ENCODE results near the gene FBXO17. TPM values are rescaled to one million over a fixed set of nuclear protein-coding genes. Genes with fewer than 3 reads are reported as not detected.
"Not testable (repeated sequence)": the region's sequence is repeated elsewhere in the genome, so short reads cannot be mapped to it uniquely, and the experiment has no call there.

FBXO17 gene
- total RNA-seq (2014; rRNA removed; shearing (Covaris generic)): 4.6 and 5.3 TPM in 2 replicates

GRCh38 chr19:38975214-38975860 lies at the start of gene FBXO17:
Gene FBXO17 (minus strand): TSS chr19:38975742. CDS start chr19:38950319, 25,423 bp downstream.
- DNase-seq: peak; percentile 15 to 31
- H3K27ac ChIP-seq: peak within 1 kb of the TSS; percentile 24; the same call in 1 of the 2 replicates

GRCh38 chr19:39024875-39025641 lies 49.5 kb upstream of the FBXO17 start:
- no peak for DNase-seq
- H3K4me1 ChIP-seq: no peaks in the 10 kb centered on the region
- no peaks in the 10 kb centered on the region for H3K9me3 ChIP-seq (replicated peaks)
- H3K27me3 ChIP-seq: no peaks in the 10 kb centered on the region
- H3K27ac ChIP-seq: no peak overlapping the region
- H3K36me3 ChIP-seq: no peaks in the 10 kb centered on the region
- no peak overlapping the region for H3K4me3 ChIP-seq

More at GRCh38 chr19:38975214-38975860, at the start of gene FBXO17:
- no peaks in the 10 kb centered on the region for H3K9me3 ChIP-seq (replicated peaks)
- peak within 1 kb of the TSS; percentile 63 for H3K4me3 ChIP-seq
- H3K4me1 ChIP-seq: no peaks in the 10 kb centered on the region
- H3K27me3 ChIP-seq: no peaks in the 10 kb centered on the region
- no peaks in the 10 kb centered on the region for H3K36me3 ChIP-seq

- 0 out of 2 replicates have a peak, but pooled peaks cover 3% of the 10 kb centered on the region for H3K9me3 ChIP-seq (replicated peaks)
- no peaks in the 10 kb centered on the region for H3K4me1 ChIP-seq
- H3K4me3 ChIP-seq: no peak overlapping the region
- no peak overlapping the region for H3K27ac ChIP-seq
- no peaks in the 10 kb centered on the region for H3K36me3 ChIP-seq
- DNase-seq: no peak
- 0 out of 2 replicates have a peak, but pooled peaks cover 3% of the 10 kb centered on the region for H3K27me3 ChIP-seq
Observed at GRCh38 chr19:39021063-39021462, 45.5 kb upstream of the FBXO17 start.

- H3K36me3 ChIP-seq: no peaks in the 10 kb centered on the region
- H3K27me3 ChIP-seq: 0 out of 2 replicates have a peak, but pooled peaks cover 3% of the 10 kb centered on the region
- no peak for DNase-seq
- no peaks in the 10 kb centered on the region for H3K4me1 ChIP-seq
- H3K9me3 ChIP-seq (replicated peaks): 0 out of 2 replicates have a peak, but pooled peaks cover 3% of the 10 kb centered on the region
- H3K27ac ChIP-seq: no peak overlapping the region
- no peak overlapping the region for H3K4me3 ChIP-seq
Observed at GRCh38 chr19:39017646-39018045, 42.1 kb upstream of the FBXO17 start.

GRCh38 chr19:39017026-39017425 lies 41.5 kb upstream of the FBXO17 start:
- H3K4me3 ChIP-seq: no peak overlapping the region
- no peaks in the 10 kb centered on the region for H3K4me1 ChIP-seq
- no peak overlapping the region for H3K27ac ChIP-seq
- 0 out of 2 replicates have a peak, but pooled peaks cover 3% of the 10 kb centered on the region for H3K9me3 ChIP-seq (replicated peaks)
- H3K27me3 ChIP-seq: 0 out of 2 replicates have a peak, but pooled peaks cover 3% of the 10 kb centered on the region
- H3K36me3 ChIP-seq: no peaks in the 10 kb centered on the region
- no peak for DNase-seq

- Histone ChIP-seq H3K9me3 (replicated peaks) (peaks cover 3% of the 10 kb centered on the region; the same call in 1 of the 2 replicates), H3K4me3 (no peak overlapping the region), H3K27ac (no peak overlapping the region), H3K36me3 (no peaks in the 10 kb centered on the region), H3K27me3 (0 out of 2 replicates have a peak, but pooled peaks cover 6% of the 10 kb centered on the region), H3K4me1 (no peaks in the 10 kb centered on the region)
- no peak for DNase-seq
Observed at GRCh38 chr19:39014037-39014436, 38.5 kb upstream of the FBXO17 start.

- no peaks in the 10 kb centered on the region for H3K4me1 ChIP-seq
- DNase-seq: no peak
- H3K9me3 ChIP-seq (replicated peaks): no peaks in the 10 kb centered on the region; the same call in 1 of the 2 replicates
- peaks cover 6% of the 10 kb centered on the region; the same call in 1 of the 2 replicates for H3K27me3 ChIP-seq
- H3K36me3 ChIP-seq: no peaks in the 10 kb centered on the region
- H3K27ac ChIP-seq: no peak overlapping the region
- H3K4me3 ChIP-seq: no peak overlapping the region
Observed at GRCh38 chr19:39009001-39009400, 33.5 kb upstream of the FBXO17 start.

GRCh38 chr19:39008137-39008536 lies 32.6 kb upstream of the FBXO17 start:
- Histone ChIP-seq H3K27ac (no peak overlapping the region), H3K36me3 (no peaks in the 10 kb centered on the region), H3K4me1 (no peaks in the 10 kb centered on the region), H3K9me3 (replicated peaks) (no peaks in the 10 kb centered on the region; the same call in 1 of the 2 replicates), H3K4me3 (no peak overlapping the region), H3K27me3 (peaks cover 6% of the 10 kb centered on the region; the same call in 1 of the 2 replicates)
- no peak for DNase-seq

GRCh38 chr19:39007096-39007495 lies 31.6 kb upstream of the FBXO17 start:
- Histone ChIP-seq H3K27me3 (peaks cover 6% of the 10 kb centered on the region; the same call in 1 of the 2 replicates), H3K27ac (no peak overlapping the region), H3K36me3 (no peaks in the 10 kb centered on the region), H3K9me3 (replicated peaks) (no peaks in the 10 kb centered on the region; the same call in 1 of the 2 replicates), H3K4me3 (no peak overlapping the region), H3K4me1 (no peaks in the 10 kb centered on the region)
- DNase-seq: no peak

GRCh38 chr19:39004403-39004802 lies 28.9 kb upstream of the FBXO17 start:
- no peak overlapping the region for H3K4me3 ChIP-seq
- peaks cover 3% of the 10 kb centered on the region; the same call in 1 of the 2 replicates for H3K27me3 ChIP-seq
- DNase-seq: no peak
- no peaks in the 10 kb centered on the region for H3K4me1 ChIP-seq
- no peak overlapping the region for H3K27ac ChIP-seq
- no peaks in the 10 kb centered on the region; the same call in 1 of the 2 replicates for H3K9me3 ChIP-seq (replicated peaks)
- no peaks in the 10 kb centered on the region for H3K36me3 ChIP-seq

- Histone ChIP-seq H3K36me3 (no peaks in the 10 kb centered on the region), H3K4me1 (no peaks in the 10 kb centered on the region), H3K27me3 (peaks cover 5% of the 10 kb centered on the region; the same call in 1 of the 2 replicates), H3K4me3 (no peak overlapping the region), H3K27ac (no peak overlapping the region), H3K9me3 (replicated peaks) (no peaks in the 10 kb centered on the region)
- no peak for DNase-seq
Observed at GRCh38 chr19:39003796-39004195, 28.3 kb upstream of the FBXO17 start.

GRCh38 chr19:39003188-39003587 lies 27.6 kb upstream of the FBXO17 start:
- DNase-seq: no peak
- Histone ChIP-seq H3K4me1 (no peaks in the 10 kb centered on the region), H3K4me3 (no peak overlapping the region), H3K36me3 (no peaks in the 10 kb centered on the region), H3K27me3 (peaks cover 3% of the 10 kb centered on the region; the same call in 1 of the 2 replicates), H3K9me3 (replicated peaks) (no peaks in the 10 kb centered on the region), H3K27ac (no peak overlapping the region)

- H3K4me1 ChIP-seq: no peaks in the 10 kb centered on the region
- 0 out of 2 replicates have a peak, but pooled peaks cover 3% of the 10 kb centered on the region for H3K27me3 ChIP-seq
- no peak overlapping the region for H3K27ac ChIP-seq
- H3K4me3 ChIP-seq: no peak overlapping the region
- no peaks in the 10 kb centered on the region for H3K9me3 ChIP-seq (replicated peaks)
- H3K36me3 ChIP-seq: no peaks in the 10 kb centered on the region
- peak in 1 of 2 experiments; percentile 16 for DNase-seq
Observed at GRCh38 chr19:39001041-39001440, 25.5 kb upstream of the FBXO17 start.

- H3K36me3 ChIP-seq; H3K9me3 ChIP-seq (replicated peaks); H3K27ac ChIP-seq; DNase-seq; H3K4me3 ChIP-seq; H3K27me3 ChIP-seq; H3K4me1 ChIP-seq: not testable (repeated sequence)
Observed at GRCh38 chr19:38997576-38997975, 22.0 kb upstream of the FBXO17 start.

- DNase-seq: no peak
- peaks cover 11% of the 10 kb centered on the region; the same call in 1 of the 2 replicates for H3K4me1 ChIP-seq
- no peaks in the 10 kb centered on the region for H3K36me3 ChIP-seq
- H3K4me3 ChIP-seq: no peak overlapping the region
- H3K27ac ChIP-seq: no peak overlapping the region
- H3K9me3 ChIP-seq (replicated peaks): no peaks in the 10 kb centered on the region
- H3K27me3 ChIP-seq: no peaks in the 10 kb centered on the region
Observed at GRCh38 chr19:38993271-38993670, 17.7 kb upstream of the FBXO17 start.

Measured in SJCRH30 (cell line).